DMS79 treated with DMSO at 0.1 percent for 48 hours (cell line): ENCODE measurements around the gene TNFAIP6.

Source experiments
- DNase-seq: peaks from one replicate; lab custom pipeline; 2025; lab: John Stamatoyannopoulos, UW

Gene TNFAIP6

DNA sequence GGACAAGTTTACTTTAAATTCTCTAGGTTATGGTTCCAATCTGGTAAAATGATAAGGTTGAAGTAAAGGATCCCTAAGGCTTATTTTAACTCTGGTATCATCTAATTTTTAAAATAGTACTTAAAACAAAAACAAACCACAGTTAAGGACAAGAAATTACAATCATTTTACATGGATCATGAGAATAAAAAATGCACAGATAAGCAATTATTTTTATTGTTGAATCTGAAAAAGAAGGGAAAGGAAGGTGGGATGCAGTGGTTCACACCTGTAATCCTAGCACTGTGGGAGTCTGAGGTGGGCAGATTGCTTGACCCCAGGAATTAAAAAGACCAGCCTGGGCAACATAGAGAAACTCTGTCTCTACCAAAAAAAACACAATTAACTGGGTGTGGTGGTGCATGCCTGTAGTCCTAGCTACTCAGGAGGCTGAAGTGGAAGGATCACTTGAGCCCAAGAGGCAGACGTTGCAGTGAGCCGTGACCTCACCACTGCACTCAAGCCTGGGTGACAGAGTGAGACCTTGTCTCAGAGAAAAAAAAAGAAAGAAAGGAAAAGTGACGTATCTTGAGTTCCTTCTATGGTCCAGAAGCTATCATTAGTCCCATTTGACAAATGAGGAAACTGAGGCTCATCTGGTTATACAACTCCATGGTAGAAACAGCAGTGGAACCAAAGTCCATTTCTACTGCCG, 2.5 kb downstream of the TNFAIP6 start:
- no peak for DNase-seq

DNA sequence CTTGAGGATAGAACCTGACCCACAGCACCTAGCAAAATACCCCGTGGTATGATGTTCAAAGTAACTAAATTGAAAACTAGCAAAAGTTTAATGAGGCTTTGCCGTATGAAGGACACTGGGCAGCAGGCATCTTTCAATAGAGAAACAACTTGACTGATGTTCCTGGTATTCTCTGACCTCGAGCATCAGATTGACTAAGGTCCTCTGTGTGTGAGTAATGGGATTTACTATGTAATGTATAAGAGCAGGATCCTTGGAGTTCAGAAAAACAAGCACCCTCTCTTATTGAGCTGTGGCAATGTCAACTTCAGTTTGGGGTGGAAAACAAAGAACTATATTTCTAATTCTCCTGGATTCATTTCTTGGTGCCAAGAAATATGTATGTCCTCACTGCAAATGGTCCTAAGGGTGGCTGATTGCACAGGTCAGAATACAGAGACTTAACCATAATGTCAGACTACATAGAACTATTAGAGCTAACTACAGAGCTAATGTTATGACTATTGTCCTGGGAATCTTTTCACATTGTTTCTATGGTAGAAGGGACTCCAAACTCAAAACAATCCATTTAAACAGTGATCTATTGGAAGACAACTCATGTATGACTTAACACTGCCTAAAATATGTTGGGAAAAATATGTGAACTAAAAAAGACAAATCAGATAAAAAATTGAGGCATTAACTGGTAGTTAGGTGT, 4.4 kb downstream of the TNFAIP6 start:
- no peak for DNase-seq

DNA sequence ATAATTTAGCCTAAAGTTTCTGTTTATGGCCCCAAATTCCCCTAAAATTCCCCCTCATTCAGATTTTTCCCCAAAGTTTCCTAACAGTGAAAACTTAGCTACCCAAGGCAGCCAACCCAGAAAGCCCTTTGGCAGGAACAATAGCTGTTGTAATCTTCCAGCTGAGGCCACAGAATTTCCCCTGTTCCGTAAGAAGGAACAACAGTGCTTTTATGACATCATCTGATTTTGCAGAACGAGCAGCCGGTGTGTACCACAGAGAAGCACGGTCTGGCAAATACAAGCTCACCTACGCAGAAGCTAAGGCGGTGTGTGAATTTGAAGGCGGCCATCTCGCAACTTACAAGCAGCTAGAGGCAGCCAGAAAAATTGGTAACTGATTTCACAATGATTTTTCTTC, 6.3 kb downstream of the TNFAIP6 start:
- DNase-seq, result no peak

DNA sequence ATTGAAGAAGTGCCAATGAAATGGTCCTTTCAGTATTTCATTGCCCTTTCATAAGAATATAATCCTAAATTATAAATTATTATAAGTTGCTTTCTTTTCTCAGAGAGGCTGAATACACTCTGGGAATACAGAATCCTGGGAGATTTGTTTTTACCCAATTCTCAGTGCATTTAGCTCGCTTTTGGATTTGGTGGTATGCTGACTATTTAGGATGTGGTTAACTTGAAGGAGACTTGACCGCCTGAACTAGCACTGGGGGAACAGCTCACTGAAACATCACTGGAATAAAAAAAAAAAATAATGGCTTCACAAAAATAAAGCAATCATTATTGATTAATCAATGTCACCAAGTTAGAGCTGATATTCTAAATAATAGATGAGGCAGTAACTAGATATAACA, 10.2 kb downstream of the TNFAIP6 start:
- no peak for DNase-seq

- DNase-seq, result no peak
Measured at GRCh38 chr2:151374436-151374835, 17.0 kb downstream of the TNFAIP6 start.

GRCh38 chr2:151379169-151379568, 21.8 kb downstream of the TNFAIP6 start:
- DNase-seq, result no peak

- DNase-seq, result no peak
Measured at GRCh38 chr2:151380580-151381235, 23.3 kb downstream of the TNFAIP6 start.

- no peak for DNase-seq
Measured at GRCh38 chr2:151381266-151381665, 23.9 kb downstream of the TNFAIP6 start.

GRCh38 chr2:151388011-151388410, 30.6 kb downstream of the TNFAIP6 start:
- DNase-seq, result no peak

GRCh38 chr2:151391436-151391835, 34.0 kb downstream of the TNFAIP6 start:
- no peak for DNase-seq

DNA sequence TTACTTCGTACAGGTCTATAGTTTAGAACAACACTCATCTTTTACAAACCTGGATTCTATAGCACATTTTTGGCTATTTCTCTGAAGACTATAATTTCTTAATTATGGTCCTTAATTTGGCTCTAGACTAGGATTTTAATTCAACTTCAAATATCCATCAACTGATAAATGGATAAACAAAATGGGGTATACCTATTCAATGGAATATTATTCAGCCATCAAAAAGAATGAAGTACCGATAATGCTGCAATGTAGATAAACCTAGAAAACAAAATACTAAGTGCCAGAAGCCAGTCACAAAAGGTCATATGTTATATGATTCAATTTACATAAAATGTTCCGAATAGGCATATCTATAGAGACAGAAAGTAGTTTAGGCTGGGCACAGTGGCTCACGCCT, 37.1 kb downstream of the TNFAIP6 start:
- DNase-seq, result no peak

- no peak for DNase-seq
Measured at GRCh38 chr2:151395509-151396374, 38.4 kb downstream of the TNFAIP6 start.

DNA sequence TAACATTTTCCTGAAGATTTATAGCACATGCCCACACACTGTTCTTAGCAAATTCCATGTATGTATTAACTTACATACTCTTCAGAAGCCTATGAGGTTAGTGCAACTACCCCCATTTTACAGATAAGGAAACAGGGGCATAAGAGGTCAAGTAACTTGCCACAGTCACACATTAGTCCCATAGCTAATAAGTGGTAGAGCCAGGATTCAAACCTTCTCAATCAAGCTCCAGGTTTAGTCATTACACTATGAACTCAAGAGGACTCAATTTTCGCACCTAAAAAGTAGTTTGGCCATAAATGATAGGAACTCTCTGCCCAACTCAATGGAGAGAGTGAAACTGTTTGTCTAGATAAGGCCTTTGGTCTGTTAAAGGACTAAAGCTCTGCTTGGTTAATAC, 42.6 kb downstream of the TNFAIP6 start:
- DNase-seq, result no peak

DNA sequence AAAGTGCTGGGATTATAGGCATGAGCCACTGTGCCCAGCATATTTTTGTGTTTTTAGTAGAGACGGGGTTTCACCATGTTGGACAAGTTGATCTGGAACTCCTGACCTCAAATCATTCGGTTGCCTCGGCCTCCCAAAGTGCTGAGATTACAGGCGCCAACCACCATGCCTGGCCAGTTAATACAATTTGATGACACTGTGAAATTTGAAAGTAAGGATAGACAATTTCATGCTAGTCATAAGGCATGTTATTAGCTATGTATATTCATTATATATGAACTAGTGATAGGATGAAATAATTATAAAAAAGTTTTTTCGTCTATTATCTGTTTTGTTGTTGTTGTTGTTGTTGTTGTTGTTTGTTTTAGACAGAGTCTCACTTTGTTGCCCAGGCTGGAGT, 43.8 kb downstream of the TNFAIP6 start:
- no peak for DNase-seq

- no peak for DNase-seq
Measured at GRCh38 chr2:151403914-151404313, 46.5 kb downstream of the TNFAIP6 start.

- DNase-seq, result no peak
Measured at GRCh38 chr2:151405376-151405775, 48.0 kb downstream of the TNFAIP6 start.

DNA sequence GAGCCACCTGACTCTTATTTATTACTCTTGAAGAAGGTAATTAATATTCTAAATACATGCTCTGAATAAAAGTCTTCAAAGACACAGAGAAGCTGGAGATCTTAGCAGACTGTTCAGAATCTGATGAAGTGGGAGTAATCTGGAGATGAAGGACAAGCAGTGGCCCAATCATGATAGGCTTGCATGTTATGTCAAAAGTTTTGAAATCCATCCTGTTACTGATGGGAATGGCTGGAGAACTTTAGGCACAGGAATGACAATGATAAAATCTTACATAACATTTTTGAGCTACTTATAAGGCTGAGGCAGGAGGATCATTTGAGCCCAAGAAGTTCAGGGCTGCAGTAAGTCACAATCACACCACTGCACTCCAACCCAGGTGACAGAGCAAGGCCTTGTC, 49.9 kb downstream of the TNFAIP6 start:
- no peak for DNase-seq

DNA sequence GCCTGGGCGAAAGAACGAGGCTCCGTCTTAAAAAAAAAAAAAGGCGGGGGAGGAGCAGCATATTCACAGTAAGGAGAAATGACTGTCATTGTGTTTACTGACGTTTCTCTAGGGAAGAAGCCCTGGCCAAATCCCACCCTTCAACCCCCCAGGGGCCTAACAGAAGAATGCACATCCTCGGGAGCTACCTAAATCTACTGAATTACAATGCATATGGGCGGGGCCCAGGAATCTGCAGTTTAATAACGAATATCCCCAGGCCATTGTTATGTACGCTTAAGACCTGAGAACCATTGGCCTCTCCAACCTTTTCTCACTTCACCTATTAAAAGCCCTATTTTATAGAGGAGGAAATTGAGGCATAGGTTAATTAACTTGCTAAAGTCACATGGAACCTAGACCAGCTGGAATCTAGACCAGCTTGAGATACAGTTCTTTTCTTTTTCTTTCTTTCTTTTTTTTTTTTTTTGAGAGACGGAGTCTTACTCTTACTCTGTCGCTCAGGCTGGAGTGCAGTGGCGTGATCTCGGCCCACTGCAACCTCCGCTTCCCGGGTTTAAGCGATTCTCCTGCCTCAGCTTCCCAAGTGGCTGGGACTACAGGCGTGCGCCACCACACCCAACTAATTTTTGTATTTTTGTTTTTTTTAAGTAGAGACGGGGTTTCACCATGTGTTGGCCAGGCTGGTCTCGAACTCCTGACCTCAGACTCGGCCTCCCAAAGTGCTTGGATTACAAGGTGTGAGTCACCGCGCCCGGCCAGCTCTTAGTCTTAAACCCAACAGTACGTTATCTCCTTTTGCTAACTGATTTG, 51.6 kb downstream of the TNFAIP6 start:
- DNase-seq, result no peak

GRCh38 chr2:151409601-151410484, 52.5 kb downstream of the TNFAIP6 start, which contains the start of gene RIF1:
Gene RIF1, plus strand, starts transcription at chr2:151409902. Its CDS starts 522 bp downstream, at chr2:151410424.
- DNase-seq, result peak; percentile 93

DNA sequence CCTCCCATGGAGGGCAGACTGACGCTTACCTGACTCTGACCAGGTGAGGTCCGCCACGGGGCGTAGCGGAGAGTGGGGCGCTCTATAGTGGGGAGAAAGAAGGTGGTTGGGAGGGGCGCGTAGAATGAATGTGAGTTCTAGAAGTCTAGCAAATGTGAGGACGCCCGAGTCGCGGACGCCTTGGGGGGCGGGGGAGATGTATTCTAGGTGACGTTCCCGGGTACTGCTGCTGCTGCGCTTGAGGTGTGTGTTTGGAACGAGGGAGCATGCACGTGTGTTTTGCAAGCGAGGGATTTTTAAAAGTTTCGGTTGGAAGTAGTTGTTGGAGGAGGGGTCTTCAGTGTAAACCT, 53.1 kb downstream of the TNFAIP6 start:
- DNase-seq, result peak; percentile 59
